Gastrocnemius medialis (tissue), 4 donors: ENCODE measurements around the gene IRF2. TPM values are rescaled to one million over a fixed set of nuclear protein-coding genes. Genes with fewer than 3 reads are reported as not detected.

ENCODE experiments used
- ATAC-seq, 2 donors: fragments of 150-250 bp; one replicate each; pipeline ENCODE4 v1.9.1; 2016
- DNase-seq, 2 donors: peaks; one replicate each; pipeline ENCODE4 v3.0.0-alpha.2; 2019
- H3K27ac ChIP-seq, 4 donors: fragments of 200-600 bp; sonication (generic); 1 replicate in 1 of 4; 2 replicates in 3 of 4; pipeline ENCODE4 v1.5.1; 2016 to 2018; ENCODE audit warnings: mild to moderate bottlenecking in 2 of 4, moderate library complexity in 1 of 4
- H3K27me3 ChIP-seq, 3 donors: fragments of 200-600 bp; sonication (generic) in 2 of 3; 1 replicate in 1 of 3; 2 replicates in 2 of 3; pipeline versions ENCODE4 v1.5.1 to v1.6.0; 2016 to 2019; ENCODE audit warnings: mild to moderate bottlenecking in 1 of 3, moderate library complexity in 1 of 3
- H3K36me3 ChIP-seq, 2 donors: fragments of 200-600 bp; sonication (generic) in 1 of 2; one replicate each; pipeline ENCODE4 v1.5.1; 2017 to 2018
- H3K4me1 ChIP-seq, 2 donors: fragments of 200-600 bp; sonication (generic) in 1 of 2; one replicate each; pipeline ENCODE4 v1.5.1; 2016 to 2017; ENCODE audit warnings: mild to moderate bottlenecking in 2 of 2
- H3K4me3 ChIP-seq, 4 donors: fragments of 200-600 bp; sonication (generic) in 3 of 4; 1 replicate in 1 of 4; 2 replicates in 3 of 4; pipeline ENCODE4 v1.5.1; 2016 to 2019; ENCODE audit warnings: mild to moderate bottlenecking in 2 of 4
- H3K9me3 ChIP-seq, 3 donors: fragments of 200-600 bp; sonication (generic) in 2 of 3; 1 replicate in 1 of 3; 2 replicates in 2 of 3; pipeline ENCODE4 v1.5.1; 2016 to 2019
- CTCF ChIP-seq, 5 experiments: fragments of 450-650 bp in 3 of 5; fragments of 200-600 bp in 2 of 5; sonication (generic) in 2 of 5; IDR thresholded peaks in 4 of 5; conservative IDR thresholded peaks in 1 of 5; 1 replicate in 4 of 5; 2 replicates in 1 of 5; pipeline ENCODE4 v1.5.1; 2016 to 2019; ENCODE audit warnings: antibody characterized with exemption in 5 of 5, mild to moderate bottlenecking in 3 of 5, moderate library complexity in 3 of 5
- POLR2A ChIP-seq, 2 donors: fragments of 450-650 bp; IDR thresholded peaks; one replicate each; pipeline ENCODE4 v1.6.1; 2017; ENCODE audit warnings: antibody characterized with exemption in 2 of 2, mild to moderate bottlenecking in 2 of 2, moderate library complexity in 2 of 2
- in situ Hi-C, 4 donors: fragments of 200-750 bp; cut with MboI; loops; one replicate each; pipeline versions ENCODE4 v1.15.0 to v1.8.0; 2017; ENCODE audit warnings: low sequenced_read_pairs in 4 of 4
- intact Hi-C: fragments of 100-400 bp; cut with DNase I; formaldehyde crosslinking; loops from one replicate; pipeline ENCODE4 v1.15.1; 2023; ENCODE audit warnings: low total_unique reads
- total RNA-seq, 4 donors: library from RNA; depleted of rRNA; stranded (reverse); fragments of >200 nt; gene quantifications; one replicate each; pipeline versions ENCODE4 v1.1.0 to v1.2.3, GENCODE V29; 2016

IRF2 gene
- total RNA-seq, 4 donors from 2014 or later: 20.9 to 37.1 (median 32.8) TPM

- Histone ChIP-seq H3K9me3 (no peaks in the 10 kb centered on the region), H3K4me1 (no peaks in the 10 kb centered on the region), H3K27ac (no peak overlapping the region), H3K27me3 (no peaks in the 10 kb centered on the region), H3K4me3 (no peak overlapping the region), H3K36me3 (no peaks in the 10 kb centered on the region)
- ATAC-seq (no peak), DNase-seq (no peak)
- TF ChIP-seq CTCF (IDR thresholded peaks at IDR 0.05 in 4 of 5, conservative IDR thresholded peaks at IDR 0.05 in 1 of 5): no peak
- no peak for TF ChIP-seq POLR2A (IDR thresholded peaks at IDR 0.05)
- in situ Hi-C loops: no loop called here
- intact Hi-C loops: no loop called here
These were observed 105.6 kb downstream of the IRF2 start for GRCh38 chr4:184368731-184369130.

GRCh38 chr4:184368290-184368689 is 106.1 kb downstream of the IRF2 start:
- DNase-seq (no peak), ATAC-seq (no peak)
- no peak overlapping the region for H3K4me3 ChIP-seq
- no peaks in the 10 kb centered on the region for H3K4me1 ChIP-seq
- no peak overlapping the region for H3K27ac ChIP-seq
- H3K36me3 ChIP-seq: no peaks in the 10 kb centered on the region
- in situ Hi-C loops: no loop called here
- TF ChIP-seq CTCF (IDR thresholded peaks at IDR 0.05 in 4 of 5, conservative IDR thresholded peaks at IDR 0.05 in 1 of 5): no peak
- no peak for TF ChIP-seq POLR2A (IDR thresholded peaks at IDR 0.05)
- intact Hi-C loops: no loop called here
- H3K9me3 ChIP-seq: no peaks in the 10 kb centered on the region
- H3K27me3 ChIP-seq: no peaks in the 10 kb centered on the region

GRCh38 chr4:184364100-184364921 is 110.0 kb downstream of the IRF2 start:
- Histone ChIP-seq H3K27me3 (no peaks in the 10 kb centered on the region), H3K27ac (no peak overlapping the region), H3K9me3 (no peaks in the 10 kb centered on the region), H3K36me3 (no peaks in the 10 kb centered on the region), H3K4me3 (no peak overlapping the region), H3K4me1 (peaks cover 5 to 8% of the 10 kb centered on the region in 2 donors)
- no peak for TF ChIP-seq CTCF (IDR thresholded peaks at IDR 0.05 in 4 of 5, conservative IDR thresholded peaks at IDR 0.05 in 1 of 5)
- no peak for TF ChIP-seq POLR2A (IDR thresholded peaks at IDR 0.05)
- DNase-seq (no peak), ATAC-seq (no peak)
- in situ Hi-C loops: no loop called here
- intact Hi-C loops: no loop called here

GRCh38 chr4:184363258-184363657 is 111.1 kb downstream of the IRF2 start:
- in situ Hi-C loops: no loop called here
- Histone ChIP-seq H3K4me1 (peaks cover 14 to 17% of the 10 kb centered on the region in 2 donors), H3K9me3 (no peaks in the 10 kb centered on the region), H3K27ac (no peak overlapping the region), H3K4me3 (no peak overlapping the region), H3K36me3 (no peaks in the 10 kb centered on the region), H3K27me3 (no peaks in the 10 kb centered on the region)
- intact Hi-C loops: loop anchor here (2.0 kb wide), 1 partner anchor 20 kb away; no protein-coding TSS in a partner anchor
- ATAC-seq (no peak), DNase-seq (no peak)
- TF ChIP-seq POLR2A (IDR thresholded peaks at IDR 0.05) (no peak), CTCF (IDR thresholded peaks at IDR 0.05 in 4 of 5, conservative IDR thresholded peaks at IDR 0.05 in 1 of 5) (no peak)
